Esophagus mucosa (tissue), 1 donor: ENCODE data around the gene MRTFB. TPM values are rescaled to one million over a fixed set of nuclear protein-coding genes. Genes with fewer than 3 reads are reported as not detected.

ENCODE experiments used
- ATAC-seq: fragments of 200-7000 bp; cut with Tn5 transposase; one replicate; pipeline ENCODE4 v1.9.1; 2020
- total RNA-seq: library from RNA; stranded (reverse); gene quantifications from one replicate; pipeline ENCODE4 v1.2.4, GENCODE V29; 2023
- donor health status: DM: yes; HTN: yes; CAD: no.

The MRTFB gene
- total RNA-seq, 1 donor from 2014 or later: 34.6 TPM

- ATAC-seq: no peak
Measured at GRCh38 chr16:14187517-14188338, 116.6 kb downstream of the MRTFB start.

DNA sequence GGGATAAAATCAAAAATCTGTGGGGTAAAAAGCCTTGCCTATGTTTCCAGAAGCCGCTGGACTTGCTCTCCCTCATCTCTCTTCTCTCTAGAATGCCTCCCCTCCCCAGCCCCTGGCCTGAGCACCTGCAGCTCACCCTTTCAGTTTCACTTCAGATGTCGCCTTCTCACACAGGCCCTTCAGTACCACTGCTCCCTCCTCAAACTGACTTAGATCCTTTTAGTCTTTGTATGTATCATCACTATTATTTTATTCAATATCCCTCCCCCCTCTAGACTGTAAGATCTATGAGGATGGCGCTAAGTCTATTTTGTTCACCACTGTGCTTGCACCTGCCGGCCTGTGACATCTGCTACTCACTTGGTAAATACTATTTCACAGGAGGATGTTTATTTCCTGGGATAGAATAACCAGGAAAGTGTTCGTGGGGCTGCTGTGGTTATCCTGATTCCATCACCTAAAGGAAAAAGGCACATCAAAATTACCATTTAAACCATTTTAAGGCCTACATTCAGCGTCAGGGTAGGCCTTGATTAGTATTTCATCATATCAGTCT lies 122.3 kb downstream of the MRTFB start:
- ATAC-seq: no peak

DNA sequence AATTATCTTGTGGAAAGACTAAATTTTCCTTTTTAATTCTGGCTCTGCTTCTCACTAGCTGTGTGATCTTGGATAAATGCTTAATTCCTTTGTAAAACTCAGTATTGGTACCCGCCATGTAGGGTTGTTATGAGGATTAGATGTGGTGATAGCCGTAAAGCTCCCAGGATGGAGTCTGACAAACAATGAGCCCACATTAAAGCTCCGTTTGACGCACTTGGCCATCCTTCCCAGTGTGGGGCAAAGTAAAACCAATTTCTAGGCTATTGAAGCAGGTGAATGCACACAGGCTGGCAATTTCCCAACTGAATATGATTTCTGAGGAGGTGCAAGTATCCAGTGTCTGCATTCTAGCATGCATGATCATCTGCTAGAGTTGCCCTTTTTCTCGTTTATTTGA lies 123.6 kb downstream of the MRTFB start:
- no peak for ATAC-seq

GRCh38 chr16:14196011-14196410 lies 124.9 kb downstream of the MRTFB start:
- no peak for ATAC-seq

DNA sequence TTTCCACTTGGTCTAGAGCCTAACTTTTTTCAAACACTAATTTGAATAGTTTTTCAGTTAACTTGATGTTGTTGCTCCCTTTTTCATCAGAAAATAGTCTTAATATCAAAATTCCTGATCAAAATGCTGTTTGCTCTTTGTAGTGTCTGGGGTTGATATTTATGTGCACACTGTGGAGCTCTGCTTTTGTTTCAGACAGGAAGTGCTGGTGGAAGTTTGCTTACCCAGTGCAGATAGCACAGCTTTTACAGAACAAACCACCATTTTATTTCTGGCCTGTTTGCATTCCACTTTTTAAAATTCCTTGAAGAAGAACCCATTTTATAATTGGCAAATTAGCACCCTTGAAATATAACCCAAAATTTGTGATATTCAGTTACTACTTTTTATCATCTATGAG lies 125.4 kb downstream of the MRTFB start:
- no peak for ATAC-seq

DNA sequence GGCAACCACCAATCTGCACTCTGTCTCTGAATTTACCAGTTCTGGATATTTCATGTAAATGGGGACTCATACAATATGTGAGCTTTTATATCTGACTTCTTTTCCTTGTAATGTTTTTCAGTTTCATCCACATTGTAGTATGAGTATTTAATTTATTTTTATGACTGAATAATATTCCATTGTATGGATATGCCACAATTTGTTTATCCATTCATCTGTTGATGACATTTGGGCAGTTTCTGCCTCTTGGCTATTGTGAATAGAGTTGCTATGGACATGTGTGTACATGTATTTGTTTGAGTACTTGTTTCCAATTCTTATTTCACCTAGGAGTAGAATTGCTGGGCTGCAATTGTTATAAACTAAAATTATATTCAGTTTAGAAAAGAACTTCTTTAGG lies 126.9 kb downstream of the MRTFB start:
- no peak for ATAC-seq

- no peak for ATAC-seq
Measured at GRCh38 chr16:14198572-14198971, 127.5 kb downstream of the MRTFB start.

DNA sequence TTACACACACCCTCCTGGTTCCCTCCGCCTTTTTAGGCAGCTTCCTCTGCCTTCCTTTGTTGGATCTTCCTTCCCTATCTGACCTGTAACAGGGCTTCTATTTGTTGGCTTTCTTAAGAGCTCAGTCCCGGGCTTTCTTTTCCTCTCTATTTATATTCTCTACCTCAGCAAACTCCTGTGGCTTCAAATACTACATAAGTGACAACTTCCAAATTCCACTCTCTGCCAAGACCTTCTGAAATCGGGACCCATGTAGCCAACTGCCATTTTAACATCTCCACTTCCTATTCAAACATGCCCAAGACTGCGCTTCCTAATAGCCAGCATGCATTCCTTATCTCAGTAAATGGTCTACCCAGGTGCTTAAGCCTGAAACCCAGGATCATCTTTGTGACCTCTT lies 128.1 kb downstream of the MRTFB start:
- no peak for ATAC-seq

- ATAC-seq: no peak
Measured at GRCh38 chr16:14199624-14200023, 128.5 kb downstream of the MRTFB start.

GRCh38 chr16:14202095-14202494 lies 131.0 kb downstream of the MRTFB start:
- ATAC-seq: no peak

DNA sequence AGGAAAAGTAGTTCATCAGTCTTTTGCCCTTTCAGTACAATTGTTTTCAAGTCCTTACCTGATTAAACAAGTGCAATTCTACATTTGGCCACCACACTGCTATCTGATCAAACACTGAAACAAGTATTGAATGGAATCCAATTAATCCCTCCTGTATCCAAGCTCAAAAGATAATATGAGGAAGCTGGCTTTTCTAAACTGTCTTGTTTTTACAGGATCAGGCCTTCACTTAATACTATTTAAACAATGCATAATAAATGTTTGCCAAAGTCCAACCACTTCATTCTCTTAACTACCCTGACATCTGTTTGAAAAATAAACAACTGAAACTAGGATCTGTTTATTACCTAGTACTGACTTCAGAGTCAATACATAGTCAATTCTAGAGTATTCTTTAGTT lies 131.6 kb downstream of the MRTFB start:
- ATAC-seq: peak; percentile 35

DNA sequence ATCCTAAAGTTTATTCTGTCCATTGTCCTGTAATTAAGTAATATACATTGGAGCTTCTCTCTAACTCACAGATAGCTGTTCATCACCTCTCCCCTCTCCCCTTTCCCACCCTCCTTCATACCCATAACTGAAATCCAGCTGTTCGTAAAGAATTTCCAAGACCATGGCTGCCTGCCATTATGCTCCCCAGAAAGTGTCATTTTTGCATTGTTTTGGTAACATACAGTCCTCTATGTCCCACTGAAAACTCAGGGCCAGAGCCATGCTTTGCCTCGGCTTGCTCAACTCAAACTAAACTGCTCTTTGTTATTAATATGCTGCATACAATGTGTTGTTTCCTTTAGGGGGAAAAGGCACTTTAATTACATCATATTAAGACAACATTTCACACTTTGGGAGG lies 132.0 kb downstream of the MRTFB start:
- ATAC-seq: no peak

DNA sequence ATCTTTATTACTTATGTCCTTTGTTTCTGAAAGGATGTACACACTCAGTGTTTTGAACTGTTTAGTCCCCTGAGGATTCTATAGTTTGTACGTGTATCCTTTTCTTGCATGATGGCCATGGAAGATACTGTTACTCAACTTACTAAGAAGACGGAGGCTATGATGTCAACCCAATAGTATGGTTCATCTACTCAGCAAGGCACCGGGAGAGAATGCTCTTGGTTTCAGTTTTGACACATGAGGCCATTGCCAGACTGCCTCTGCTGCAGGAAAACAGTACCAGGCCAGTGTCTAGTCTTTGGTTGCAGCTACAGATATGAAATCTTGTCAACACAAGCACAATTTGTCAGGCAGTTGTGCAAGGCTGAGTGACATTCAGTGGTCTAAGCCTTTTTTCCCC lies 134.5 kb downstream of the MRTFB start:
- ATAC-seq: no peak

GRCh38 chr16:14211856-14212543 lies 140.9 kb downstream of the MRTFB start:
- no peak for ATAC-seq

DNA sequence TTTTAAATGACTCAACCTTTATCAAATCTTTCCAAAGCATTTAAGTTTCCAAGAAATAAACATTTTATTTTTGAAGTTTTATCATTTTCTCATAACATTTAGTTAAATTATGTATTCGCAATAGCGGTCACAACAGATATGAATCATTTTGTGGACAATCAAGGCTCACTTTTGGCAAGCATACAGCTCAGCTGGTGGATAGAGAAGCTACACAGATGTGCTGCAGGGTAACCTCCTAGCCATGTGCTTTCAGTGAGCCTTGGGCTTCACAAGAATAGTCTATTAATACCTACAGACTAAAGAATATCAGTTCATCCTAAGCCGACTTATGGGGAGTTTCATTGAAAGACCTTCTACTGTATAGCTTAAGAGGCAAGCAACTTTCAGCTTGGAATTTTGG lies 144.8 kb downstream of the MRTFB start:
- ATAC-seq: no peak

- ATAC-seq: no peak
Measured at GRCh38 chr16:14219983-14220382, 148.9 kb downstream of the MRTFB start.

DNA sequence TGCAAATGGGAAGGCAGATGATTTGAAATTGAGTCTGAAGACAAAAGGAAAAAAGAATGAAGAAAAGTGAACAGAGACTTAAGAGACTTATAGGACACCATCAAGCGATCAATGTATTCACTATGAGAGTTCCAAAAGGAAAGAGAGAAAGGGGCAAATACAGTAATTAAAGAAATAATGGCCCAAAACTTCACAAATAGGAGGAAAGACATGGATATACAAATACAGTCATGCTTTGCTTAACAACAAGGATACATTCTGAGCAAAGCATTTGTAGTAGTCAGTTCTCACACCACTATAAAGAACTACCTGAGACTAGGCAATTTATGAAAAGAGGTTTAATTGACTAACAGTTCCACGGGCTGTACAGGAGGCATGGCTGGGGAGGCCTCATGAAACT lies 152.5 kb downstream of the MRTFB start:
- ATAC-seq: no peak

DNA sequence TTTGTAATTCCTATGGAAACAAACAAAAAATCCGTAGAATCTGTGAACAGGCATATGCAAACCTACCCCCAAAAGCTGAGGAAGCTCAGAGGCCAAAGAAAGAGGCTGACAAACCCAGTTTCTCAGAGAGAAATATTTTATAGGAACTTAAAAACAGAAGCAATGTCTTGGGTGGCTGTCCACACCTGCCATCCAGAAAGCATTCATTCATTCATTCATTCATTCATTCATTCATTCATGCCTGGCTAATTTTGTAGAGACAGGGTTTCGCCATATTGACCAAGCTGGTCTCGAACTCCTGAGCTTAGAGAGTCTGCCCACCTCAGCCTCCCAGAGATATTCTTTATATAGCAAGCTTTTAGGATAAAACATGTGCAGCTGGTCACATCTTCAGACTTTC lies 154.3 kb downstream of the MRTFB start:
- ATAC-seq: no peak

- no peak for ATAC-seq
Measured at GRCh38 chr16:14232106-14232864, 161.2 kb downstream of the MRTFB start.

GRCh38 chr16:14236401-14236800 lies 165.3 kb downstream of the MRTFB start:
- ATAC-seq: no peak

DNA sequence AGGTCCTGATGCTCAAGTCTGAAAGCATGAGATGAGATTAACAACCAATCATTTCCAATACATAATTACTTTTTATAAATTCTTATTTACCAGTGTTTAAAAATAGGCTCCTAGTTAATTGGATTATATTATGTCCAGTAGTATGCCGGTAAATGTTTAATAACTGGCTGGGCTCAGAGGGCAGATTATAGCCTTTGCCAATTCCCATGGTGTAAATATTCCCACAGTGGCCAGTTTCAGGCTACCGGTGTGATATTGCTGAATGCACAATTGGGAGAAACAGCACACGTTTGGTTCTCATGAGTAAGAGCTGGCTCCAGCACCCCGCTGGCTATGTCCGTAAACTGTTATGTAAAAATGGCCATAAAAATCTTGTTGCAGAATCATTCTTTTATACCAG lies 167.6 kb downstream of the MRTFB start:
- ATAC-seq: no peak

- no peak for ATAC-seq
Measured at GRCh38 chr16:14239791-14240190, 168.7 kb downstream of the MRTFB start.

DNA sequence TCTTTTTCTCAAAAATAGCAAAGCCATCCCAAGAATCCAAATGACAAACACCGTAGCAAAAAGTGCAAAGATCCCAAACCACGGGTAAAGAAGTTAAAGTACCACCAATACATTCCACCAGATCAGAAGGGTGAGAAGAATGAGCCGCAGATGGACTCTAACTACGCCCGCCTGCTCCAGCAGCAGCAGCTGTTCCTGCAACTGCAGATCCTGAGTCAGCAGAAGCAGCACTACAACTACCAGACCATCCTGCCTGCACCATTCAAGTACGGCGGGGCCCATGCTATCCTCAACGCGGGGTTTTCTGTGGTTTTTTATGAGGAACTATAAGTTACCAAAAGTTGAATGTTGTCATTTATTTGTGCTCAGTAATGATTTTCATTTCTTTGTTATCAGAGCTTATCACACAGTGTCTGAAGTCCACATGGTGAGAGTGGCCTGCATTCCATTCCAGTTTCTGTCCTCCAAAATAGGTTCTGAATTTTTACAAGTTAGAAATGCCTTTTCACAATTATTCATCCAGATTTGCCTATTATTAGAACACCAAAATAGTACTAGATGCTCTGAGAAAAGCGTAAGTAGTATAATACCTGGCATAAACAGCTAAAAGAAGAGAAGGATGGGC lies 169.2 kb downstream of the MRTFB start:
- no peak for ATAC-seq
